GM12878 (cell line): ENCODE data around the gene SIDT2. TPM values are rescaled to one million over a fixed set of nuclear protein-coding genes. Genes with fewer than 3 reads are reported as not detected.

Experiments
- ATF2 ChIP-seq: IDR thresholded peaks from 2 replicates; pipeline ENCODE4 v1.6.1; 2012; ENCODE audit warnings: low read length, inconsistent platforms
- CEBPZ ChIP-seq: fragments of 150-350 bp; IDR thresholded peaks from 2 replicates; pipeline ENCODE4 v1.6.1; 2016; ENCODE audit warnings: low read depth, low read length
- E4F1 ChIP-seq: fragments of 450-650 bp; IDR thresholded peaks from 2 replicates; pipeline ENCODE4 v1.6.1; 2018; ENCODE audit warnings: borderline replicate concordance, mild to moderate bottlenecking; ENCODE audit not compliant: partially characterized antibody
- EP300 ChIP-seq, 2 experiments: fragments of 150-350 bp in 1 of 2; IDR thresholded peaks; 2 replicates each; pipeline ENCODE4 v1.6.1; 2011 to 2012; ENCODE audit warnings: low read depth in 2 of 2, low read length in 2 of 2, borderline replicate concordance in 1 of 2, improper control_type of control experiment in 1 of 2, inconsistent platforms in 1 of 2; ENCODE audit not compliant: control insufficient read depth in 1 of 2
- EZH2 ChIP-seq: IDR thresholded peaks from 2 replicates; pipeline ENCODE4 v1.6.1; 2012; ENCODE audit warnings: low read depth, mild to moderate bottlenecking, control low read depth, inconsistent platforms, low read length, borderline replicate concordance; ENCODE audit not compliant: control insufficient read depth
- FOXK2 ChIP-seq: fragments of 450-650 bp; IDR thresholded peaks from 2 replicates; pipeline ENCODE4 v1.6.1; 2017; ENCODE audit warnings: mild to moderate bottlenecking, moderate library complexity
- IRF4 ChIP-seq: IDR thresholded peaks from 2 replicates; pipeline ENCODE4 v1.6.1; 2011; ENCODE audit warnings: low read depth, low read length
- MAX ChIP-seq: IDR thresholded peaks from 2 replicates; pipeline ENCODE4 v1.6.1; 2012; ENCODE audit warnings: low read depth, low read length, improper control_type of control experiment
- MYB ChIP-seq: fragments of 150-350 bp; IDR thresholded peaks from 2 replicates; pipeline ENCODE4 v1.6.1; 2014; ENCODE audit warnings: mild to moderate bottlenecking, low read depth, low read length, borderline replicate concordance
- SMAD5 ChIP-seq: IDR thresholded peaks from 2 replicates; pipeline ENCODE4 v1.6.1; 2016; ENCODE audit warnings: antibody characterized with exemption, low read depth
- polyA plus RNA-seq, 11 experiments: library from polyadenylated mRNA; depleted of rRNA in 4 of 11; unstranded in 6 of 11; stranded (reverse) in 5 of 11; fragments of >200 nt; fragmentation: Nextera tagmentation in 4 of 11; fragmentation: Illumina TruSeq in 1 of 11; extraction: Ambion mirVana in 4 of 11; extraction: Trizol in 1 of 11; gene quantifications; 1 replicate in 1 of 11; 2 replicates in 10 of 11; pipeline versions ENCODE4 v1.2.1 to v1.2.3, GENCODE V29; 2011 to 2016; ENCODE audit warnings: inconsistent platforms in 2 of 11, missing spikeins in 2 of 11, low read depth in 1 of 11
- total RNA-seq, 4 experiments: library from RNA; depleted of rRNA in 3 of 4; stranded (reverse); fragments of >200 nt in 3 of 4; fragmentation: Illumina TruSeq in 1 of 4; extraction: Trizol in 1 of 4; gene quantifications; 2 replicates each; pipeline versions ENCODE4 v1.2.1 to v1.2.3, GENCODE V29; 2013 to 2021

SIDT2 gene
- total and polyA plus RNA-seq, 10 of the 15 experiments (the other 5 are each of a cell fraction or from before 2014, with no cell fraction given) = 4.9 to 23.9 (median 10.3) TPM

GRCh38 chr11:117176186-117176585, 2.4 kb upstream of the SIDT2 start (continued):
- TF ChIP-seq CEBPZ (no peak), SMAD5 (no peak), MYB (no peak), ATF2 (no peak), EZH2 (no peak), FOXK2 (no peak), EP300 (IDR thresholded peaks at IDR 0.05; ENCODE audit: borderline replicate concordance in 1 of 2, control insufficient read depth in 1 of 2, low read depth in 2 of 2, low read length in 2 of 2) (no peak), MAX (no peak), E4F1 (no peak), IRF4 (no peak)
